Testis (tissue), 3 donors: ENCODE results near the gene MOV10. TPM values are rescaled to one million over a fixed set of nuclear protein-coding genes. Genes with fewer than 3 reads are reported as not detected.
A peak's percentile ranks its signal among the peaks of the same experiment; 100 is the strongest.

Source experiments
- DNase-seq: peaks from one replicate; pipeline ENCODE4 v3.0.0-alpha.2; 2019
- H3K27ac ChIP-seq, 2 donors: fragments of 200-600 bp; sonication (generic); one replicate each; pipeline ENCODE4 v1.5.1; 2019
- H3K27me3 ChIP-seq: fragments of 200-600 bp; sonication (generic); one replicate; pipeline ENCODE4 v1.5.1; 2019
- H3K36me3 ChIP-seq: fragments of 200-600 bp; sonication (generic); one replicate; pipeline ENCODE4 v1.5.1; 2017; ENCODE audit warnings: low read depth; ENCODE audit errors: missing control alignments
- H3K4me1 ChIP-seq: fragments of 200-600 bp; sonication (generic); one replicate; pipeline ENCODE4 v1.5.1; 2019
- H3K4me3 ChIP-seq, 2 donors: fragments of 200-600 bp; sonication (generic); one replicate each; pipeline ENCODE4 v1.5.1; 2017 to 2019
- H3K9me3 ChIP-seq: fragments of 200-600 bp; sonication (generic); one replicate; pipeline ENCODE4 v1.5.1; 2017
- CTCF ChIP-seq, 3 experiments: fragments of 450-650 bp in 2 of 3; fragments of 200-600 bp in 1 of 3; sonication (generic) in 1 of 3; IDR thresholded peaks; one replicate each; pipeline ENCODE4 v1.5.1; 2016 to 2019; ENCODE audit warnings: antibody characterized with exemption in 3 of 3, mild to moderate bottlenecking in 2 of 3, moderate library complexity in 1 of 3
- POLR2A ChIP-seq: fragments of 450-650 bp; IDR thresholded peaks from one replicate; pipeline ENCODE4 v1.6.1; 2017; ENCODE audit warnings: antibody characterized with exemption, mild to moderate bottlenecking, moderate library complexity
- WGBS, 2 donors: methylation state at CpG; one replicate each; pipeline ENCODE4 v1.1.5; 2018; 5-methylcytosine and 5-hydroxymethylcytosine counted together
- intact Hi-C: fragments of 100-400 bp; cut with DNase I; formaldehyde crosslinking; loops from one replicate; pipeline ENCODE4 v1.15.1; 2023; ENCODE audit warnings: low total_unique reads
- polyA plus RNA-seq: library from polyadenylated mRNA; stranded (reverse); fragments of 350-450 nt; fragmentation: Illumina TruSeq; extraction: RNeasy Lipid Tissue Mini Kit (QIAGEN cat#74804); gene quantifications from one replicate; pipeline ENCODE4 v1.2.3, GENCODE V29; 2014; ENCODE audit warnings: low read depth, low replicate concordance; ENCODE audit not compliant: insufficient read depth
- total RNA-seq, 2 donors: library from RNA; depleted of rRNA; stranded (reverse); fragments of >200 nt; gene quantifications; one replicate each; pipeline ENCODE4 v1.2.3, GENCODE V29; 2016

Gene MOV10
- total and polyA plus RNA-seq, 3 donors from 2014 or later: 137 to 245 (median 240) TPM

DNA sequence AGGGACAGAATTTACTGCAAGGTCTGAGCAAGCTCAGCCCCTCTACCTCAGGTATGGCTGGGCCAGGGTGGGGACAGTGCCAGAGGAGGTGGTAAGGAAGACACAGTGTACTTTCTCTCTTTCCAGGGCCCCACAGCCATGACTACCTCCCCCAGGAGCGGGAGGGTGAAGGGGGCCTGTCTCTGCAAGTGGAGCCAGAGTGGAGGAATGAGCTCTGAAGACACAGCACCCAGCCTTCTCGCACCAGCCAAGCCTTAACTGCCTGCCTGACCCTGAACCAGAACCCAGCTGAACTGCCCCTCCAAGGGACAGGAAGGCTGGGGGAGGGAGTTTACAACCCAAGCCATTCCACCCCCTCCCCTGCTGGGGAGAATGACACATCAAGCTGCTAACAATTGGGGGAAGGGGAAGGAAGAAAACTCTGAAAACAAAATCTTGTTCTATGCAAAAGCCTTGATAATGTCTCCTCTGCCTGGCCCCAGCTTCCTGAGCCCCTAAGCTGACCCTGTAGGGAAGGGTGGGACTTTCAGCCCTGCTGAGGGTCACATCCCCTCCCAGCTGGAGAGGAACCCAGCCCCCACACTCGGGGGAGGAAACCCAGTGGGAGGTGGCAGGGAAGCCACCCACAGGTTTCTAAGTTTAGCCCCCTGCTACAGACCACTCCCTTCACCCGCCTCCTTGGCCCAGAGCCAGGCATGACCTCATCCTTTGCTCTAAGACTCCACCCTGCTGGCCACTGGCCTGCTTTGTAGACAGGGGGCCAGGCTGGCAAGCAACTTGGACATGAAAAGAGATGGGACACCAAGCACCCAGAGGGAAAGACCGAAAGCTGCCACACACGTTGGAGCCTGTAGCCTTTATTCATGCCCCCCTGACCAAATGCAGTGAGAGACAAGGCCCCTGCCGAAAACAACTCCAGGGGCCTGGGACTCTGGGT is 26.1 kb downstream of the MOV10 start:
- Histone ChIP-seq H3K27ac (peak overlapping the region; percentile 93), H3K36me3 (no peaks in the 10 kb centered on the region), H3K4me1 (peaks cover 73% of the 10 kb centered on the region), H3K27me3 (no peaks in the 10 kb centered on the region), H3K4me3 (no peak overlapping the region), H3K9me3 (no peaks in the 10 kb centered on the region)
- peak; percentile 99 for DNase-seq
- 21 to 26% methylated on average over 5 to 7 of the region's 7 CpGs for WGBS, 2 donors
- intact Hi-C loops: no loop called here
- TF ChIP-seq POLR2A (no peak), CTCF (IDR thresholded peaks at IDR 0.05) (no peak)

DNA sequence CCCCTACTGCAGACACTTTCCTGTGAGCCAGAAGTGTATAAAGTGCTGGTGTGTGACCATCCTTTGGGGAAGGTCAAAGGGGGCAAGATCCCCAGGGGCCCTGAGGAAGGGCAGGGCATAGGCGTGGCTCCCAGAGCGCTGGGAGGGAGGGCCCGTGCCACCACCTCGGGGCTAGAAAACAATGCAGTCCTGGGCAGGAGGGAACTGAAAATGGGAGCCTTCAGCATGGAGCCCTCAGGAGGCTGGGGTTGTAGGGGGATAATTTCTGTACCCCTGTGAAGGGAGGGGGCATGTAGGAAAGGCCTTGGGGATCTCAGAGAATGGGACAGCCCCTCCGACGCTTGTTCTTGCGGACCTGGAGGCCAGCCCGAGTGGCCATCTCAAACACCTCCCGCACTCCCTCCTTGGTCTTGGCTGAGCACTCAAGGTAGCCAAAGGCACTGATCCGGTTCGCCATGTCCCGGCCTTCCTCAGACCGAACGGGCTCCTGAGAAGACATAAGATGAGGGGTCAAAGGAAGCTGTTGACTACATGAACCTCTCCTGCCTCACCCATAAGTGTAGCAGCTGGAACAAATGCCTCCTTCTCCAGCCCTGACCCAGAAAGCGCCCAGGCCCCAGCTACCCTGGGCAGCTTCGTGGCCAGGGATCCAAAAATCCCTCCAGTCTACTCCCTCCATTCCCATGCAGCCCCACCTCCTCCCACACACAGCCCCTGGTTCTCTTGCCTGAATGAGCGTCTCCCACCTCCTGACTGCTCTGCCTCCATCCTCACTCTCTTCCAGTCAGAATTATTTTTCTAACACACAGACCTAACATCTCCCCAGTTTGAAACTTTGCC is 27.0 kb downstream of the MOV10 start:
- Histone ChIP-seq H3K9me3 (no peaks in the 10 kb centered on the region), H3K36me3 (no peaks in the 10 kb centered on the region), H3K27me3 (no peaks in the 10 kb centered on the region), H3K4me3 (no peak overlapping the region), H3K4me1 (peaks cover 78% of the 10 kb centered on the region), H3K27ac (peak overlapping the region; percentile 93)
- WGBS, 2 donors: 49 to 60% methylated on average over 10 to 17 of the region's 17 CpGs
- TF ChIP-seq CTCF (IDR thresholded peaks at IDR 0.05) (no peak), POLR2A (no peak)
- intact Hi-C loops: no loop called here
- no peak for DNase-seq

DNA sequence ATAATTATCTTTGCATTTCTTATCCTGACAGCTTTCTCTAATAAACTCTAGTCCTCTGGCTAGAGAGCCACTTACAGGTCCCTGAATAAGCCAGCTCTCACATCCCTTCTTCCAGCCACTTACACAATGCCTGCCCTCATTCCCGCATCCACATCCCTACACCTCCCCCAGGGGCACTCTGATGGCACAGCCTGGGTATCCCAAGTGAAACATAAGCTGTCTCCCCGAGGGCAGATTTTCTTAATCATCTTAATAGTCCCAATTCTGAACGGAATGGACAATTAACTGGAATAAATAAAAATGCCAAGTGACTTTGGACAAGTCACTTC is 27.6 kb downstream of the MOV10 start:
- Histone ChIP-seq H3K4me1 (peaks cover 78% of the 10 kb centered on the region), H3K36me3 (no peaks in the 10 kb centered on the region), H3K27ac (peak overlapping the region; percentile 93), H3K4me3 (no peak overlapping the region), H3K27me3 (no peaks in the 10 kb centered on the region), H3K9me3 (no peaks in the 10 kb centered on the region)
- TF ChIP-seq CTCF (IDR thresholded peaks at IDR 0.05) (no peak), POLR2A (no peak)
- DNase-seq: no peak
- 52 to 67% methylated on average over 3 of the region's 3 CpGs for WGBS, 2 donors
- intact Hi-C loops: no loop called here

DNA sequence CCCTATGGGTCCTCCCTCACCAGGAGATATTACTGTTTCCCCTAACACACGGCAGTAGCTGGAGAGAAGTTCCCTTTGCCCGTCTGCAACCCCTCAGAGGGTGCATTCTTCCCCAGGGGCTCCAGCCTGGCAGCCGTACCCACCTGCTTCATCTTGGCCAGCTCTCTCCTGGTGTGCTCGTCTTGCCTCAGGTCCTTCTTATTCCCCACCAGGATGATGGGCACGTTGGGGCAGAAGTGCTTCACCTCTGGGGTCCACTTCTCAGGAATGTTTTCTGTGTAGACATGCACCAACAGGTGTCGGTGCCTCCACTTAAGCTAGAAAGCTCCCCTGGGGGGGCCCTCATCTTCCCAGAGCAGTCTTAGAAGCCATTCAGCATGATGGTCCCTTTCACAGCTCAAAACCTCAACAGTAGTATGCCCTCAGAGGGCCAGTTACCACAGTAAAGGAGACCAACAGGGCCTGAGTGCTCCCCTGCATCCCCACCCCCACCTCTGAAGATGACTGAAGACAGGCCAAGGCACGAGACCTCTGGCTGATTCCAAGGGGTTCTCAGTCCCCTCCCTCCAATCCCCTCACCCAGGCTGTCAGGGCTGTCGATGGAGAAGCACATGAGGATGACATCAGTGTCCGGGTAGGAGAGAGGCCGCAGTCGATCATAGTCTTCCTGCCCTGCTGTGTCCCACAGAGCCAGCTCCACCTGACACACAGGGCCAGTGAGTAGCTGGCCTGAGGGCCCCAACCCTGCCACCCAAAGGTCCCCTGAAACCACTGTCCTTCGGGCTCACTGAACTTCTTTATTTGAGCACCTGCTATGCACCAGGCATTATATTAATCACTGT is 28.2 kb downstream of the MOV10 start:
- peaks cover 81% of the 10 kb centered on the region for H3K4me1 ChIP-seq

More for the DNA sequence above, 28.2 kb downstream of the MOV10 start:
- intact Hi-C loops: no loop called here
- H3K27ac ChIP-seq: peak overlapping the region; percentile 93
- H3K9me3 ChIP-seq: no peaks in the 10 kb centered on the region
- 74 to 83% methylated on average over 7 to 12 of the region's 12 CpGs for WGBS, 2 donors
- H3K4me3 ChIP-seq: no peak overlapping the region
- no peaks in the 10 kb centered on the region for H3K36me3 ChIP-seq
- no peak for DNase-seq
- TF ChIP-seq CTCF (IDR thresholded peaks at IDR 0.05): no peak
- no peak for TF ChIP-seq POLR2A
- no peaks in the 10 kb centered on the region for H3K27me3 ChIP-seq
